PC-3 (cell line): ENCODE measurements around the gene KANK4.

Experiments
- EZH2 ChIP-seq: fragments of 300-600 bp; sonication (generic); IDR thresholded peaks from one replicate; pipeline ENCODE4 v1.6.1; 2017; ENCODE audit warnings: antibody characterized with exemption, mild to moderate bottlenecking, low read length; ENCODE audit not compliant: unreplicated experiment
- TF ChIP-seq, protein P1 (sequence below): fragments of 300-600 bp; sonication (generic); conservative IDR thresholded peaks from 2 replicates; pipeline ENCODE4 v1.5.1; 2017; ENCODE audit warnings: antibody characterized with exemption, low read depth, mild to moderate bottlenecking, low read length

DNA sequence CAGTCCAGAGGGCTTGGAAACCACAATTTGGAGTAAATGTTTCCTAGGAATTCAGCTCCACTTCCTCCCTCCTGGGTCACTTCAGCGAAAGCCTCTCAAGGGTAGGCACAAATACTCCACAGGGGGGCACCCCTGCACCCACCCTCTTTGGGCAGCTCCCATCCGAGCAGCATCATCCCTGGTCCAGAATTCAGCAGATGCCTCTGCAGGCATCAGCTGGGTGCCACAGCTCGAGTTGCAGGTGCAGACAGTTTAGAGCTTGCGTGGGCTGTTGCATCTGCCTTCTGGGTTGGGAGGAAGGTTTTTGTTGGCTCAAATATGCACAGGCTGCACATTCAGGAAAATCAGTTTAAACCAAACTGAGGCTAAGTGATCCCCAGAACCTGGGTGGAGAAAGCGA lies 25.0 kb downstream of the KANK4 start:
- TF ChIP-seq, protein P1, sequence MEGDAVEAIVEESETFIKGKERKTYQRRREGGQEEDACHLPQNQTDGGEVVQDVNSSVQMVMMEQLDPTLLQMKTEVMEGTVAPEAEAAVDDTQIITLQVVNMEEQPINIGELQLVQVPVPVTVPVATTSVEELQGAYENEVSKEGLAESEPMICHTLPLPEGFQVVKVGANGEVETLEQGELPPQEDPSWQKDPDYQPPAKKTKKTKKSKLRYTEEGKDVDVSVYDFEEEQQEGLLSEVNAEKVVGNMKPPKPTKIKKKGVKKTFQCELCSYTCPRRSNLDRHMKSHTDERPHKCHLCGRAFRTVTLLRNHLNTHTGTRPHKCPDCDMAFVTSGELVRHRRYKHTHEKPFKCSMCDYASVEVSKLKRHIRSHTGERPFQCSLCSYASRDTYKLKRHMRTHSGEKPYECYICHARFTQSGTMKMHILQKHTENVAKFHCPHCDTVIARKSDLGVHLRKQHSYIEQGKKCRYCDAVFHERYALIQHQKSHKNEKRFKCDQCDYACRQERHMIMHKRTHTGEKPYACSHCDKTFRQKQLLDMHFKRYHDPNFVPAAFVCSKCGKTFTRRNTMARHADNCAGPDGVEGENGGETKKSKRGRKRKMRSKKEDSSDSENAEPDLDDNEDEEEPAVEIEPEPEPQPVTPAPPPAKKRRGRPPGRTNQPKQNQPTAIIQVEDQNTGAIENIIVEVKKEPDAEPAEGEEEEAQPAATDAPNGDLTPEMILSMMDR, result peak; percentile 56
- TF ChIP-seq EZH2, result no peak
